BE2C (cell line): ENCODE results near the gene ASPA.

Source experiments
- DNase-seq: peaks from one replicate; pipeline ENCODE4 v3.0.0-alpha.2; 2020
- H3K27me3 ChIP-seq: fragments of 250-450 bp; sonication (Bioruptor Pico); 2 replicates; pipeline ENCODE4 v1.5.1; 2020; ENCODE audit warnings: mild to moderate bottlenecking
- H3K36me3 ChIP-seq: fragments of 250-450 bp; sonication (Bioruptor Pico); 2 replicates; pipeline ENCODE4 v1.5.1; 2020; ENCODE audit warnings: mild to moderate bottlenecking
- H3K4me1 ChIP-seq: fragments of 250-450 bp; sonication (Bioruptor Pico); 2 replicates; pipeline ENCODE4 v1.5.1; 2020
- H3K4me3 ChIP-seq: 2 replicates; pipeline ENCODE4 v1.5.1; 2011; ENCODE audit warnings: low read depth, low read length
- H3K9me3 ChIP-seq: fragments of 250-450 bp; sonication (Bioruptor Pico); 2 replicates; pipeline ENCODE4 v1.5.1; 2020
- TF ChIP-seq, protein P1 (sequence below): IDR thresholded peaks from 2 replicates; pipeline ENCODE4 v1.5.1; 2012; ENCODE audit warnings: mild to moderate bottlenecking, low read depth, low read length

ASPA gene

DNA sequence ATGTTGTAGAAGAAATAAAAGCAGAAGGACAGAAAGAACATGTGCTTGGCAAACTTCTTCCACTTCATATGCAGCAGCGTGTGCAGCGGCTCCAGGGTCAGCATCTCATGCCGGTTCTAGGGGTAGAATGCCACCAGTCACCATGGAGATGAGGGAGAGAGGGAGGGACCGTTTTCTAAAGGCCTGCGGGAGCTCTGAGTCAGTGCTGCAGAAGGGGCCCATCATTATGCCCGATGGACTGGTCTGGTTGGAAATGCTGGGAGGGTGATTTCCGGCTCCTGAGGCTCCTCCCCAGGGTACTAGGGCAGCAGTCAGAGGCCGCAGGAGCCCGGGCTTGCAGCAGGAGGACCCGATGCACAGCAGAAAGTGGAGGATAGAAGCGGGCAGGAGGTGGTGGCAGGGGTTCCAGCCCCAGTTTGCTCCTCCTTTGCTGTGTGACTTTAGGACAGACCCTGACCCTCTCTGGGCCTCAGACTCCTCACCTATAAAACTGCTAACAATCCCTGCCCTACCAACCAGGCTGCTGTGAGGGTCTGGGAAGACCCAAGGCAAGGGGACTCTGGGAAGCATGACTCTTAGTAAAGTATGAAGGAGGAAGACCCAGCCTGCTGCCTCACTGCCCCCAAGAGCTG lies 53.2 kb downstream of the ASPA start:
- Histone ChIP-seq H3K4me3 (no peak overlapping the region), H3K27me3 (no peaks in the 10 kb centered on the region), H3K4me1 (no peaks in the 10 kb centered on the region), H3K9me3 (no peaks in the 10 kb centered on the region), H3K36me3 (no peaks in the 10 kb centered on the region)
- no peak for DNase-seq
- TF ChIP-seq, protein P1, sequence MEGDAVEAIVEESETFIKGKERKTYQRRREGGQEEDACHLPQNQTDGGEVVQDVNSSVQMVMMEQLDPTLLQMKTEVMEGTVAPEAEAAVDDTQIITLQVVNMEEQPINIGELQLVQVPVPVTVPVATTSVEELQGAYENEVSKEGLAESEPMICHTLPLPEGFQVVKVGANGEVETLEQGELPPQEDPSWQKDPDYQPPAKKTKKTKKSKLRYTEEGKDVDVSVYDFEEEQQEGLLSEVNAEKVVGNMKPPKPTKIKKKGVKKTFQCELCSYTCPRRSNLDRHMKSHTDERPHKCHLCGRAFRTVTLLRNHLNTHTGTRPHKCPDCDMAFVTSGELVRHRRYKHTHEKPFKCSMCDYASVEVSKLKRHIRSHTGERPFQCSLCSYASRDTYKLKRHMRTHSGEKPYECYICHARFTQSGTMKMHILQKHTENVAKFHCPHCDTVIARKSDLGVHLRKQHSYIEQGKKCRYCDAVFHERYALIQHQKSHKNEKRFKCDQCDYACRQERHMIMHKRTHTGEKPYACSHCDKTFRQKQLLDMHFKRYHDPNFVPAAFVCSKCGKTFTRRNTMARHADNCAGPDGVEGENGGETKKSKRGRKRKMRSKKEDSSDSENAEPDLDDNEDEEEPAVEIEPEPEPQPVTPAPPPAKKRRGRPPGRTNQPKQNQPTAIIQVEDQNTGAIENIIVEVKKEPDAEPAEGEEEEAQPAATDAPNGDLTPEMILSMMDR: no peak

DNA sequence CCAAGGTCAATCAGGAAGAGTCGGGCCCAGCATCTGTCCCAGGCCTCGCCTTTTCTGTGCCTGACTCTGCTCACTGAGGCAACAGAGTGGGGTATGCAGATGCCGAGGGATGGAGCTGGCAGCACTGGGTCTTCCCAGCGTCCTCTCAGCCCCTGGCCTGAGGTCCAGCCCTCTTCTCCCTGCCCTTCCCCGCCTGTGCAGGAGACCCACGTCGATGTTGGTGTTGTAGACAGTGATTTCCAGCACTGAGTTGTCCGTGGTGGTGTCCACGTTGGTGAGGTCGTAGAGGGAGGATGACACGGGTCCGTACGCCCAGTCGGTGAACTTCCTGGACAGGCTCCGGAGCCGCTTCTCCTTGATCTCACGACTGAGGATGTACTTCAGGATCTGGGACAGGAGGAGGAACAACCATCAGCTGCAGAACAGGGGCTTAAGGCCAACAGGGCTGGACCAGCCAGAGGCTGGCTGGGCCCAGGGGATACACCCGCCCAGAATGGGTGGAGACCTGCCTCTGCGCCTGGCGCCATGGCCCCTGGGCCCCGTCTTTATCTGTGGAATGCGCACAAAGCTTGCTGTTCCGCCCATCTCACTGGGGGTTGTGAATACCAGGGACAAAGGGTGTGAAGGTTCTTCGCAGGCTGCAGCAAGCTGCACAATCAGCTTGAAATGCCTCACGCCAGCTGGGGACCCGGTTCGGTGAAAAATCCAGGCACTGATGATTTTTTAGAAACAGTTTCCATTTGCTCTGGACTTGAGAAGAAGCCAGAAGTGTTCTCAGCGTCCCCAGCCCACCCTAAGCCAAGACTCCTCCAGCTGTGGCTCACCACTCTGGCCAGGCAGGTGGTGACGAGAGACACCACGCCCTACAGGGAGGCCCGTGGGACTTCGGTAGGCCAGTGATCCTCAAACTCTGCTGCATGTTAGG lies 54.3 kb downstream of the ASPA start:
- Histone ChIP-seq H3K4me3 (no peak overlapping the region), H3K9me3 (no peaks in the 10 kb centered on the region), H3K4me1 (no peaks in the 10 kb centered on the region), H3K36me3 (no peaks in the 10 kb centered on the region), H3K27me3 (no peaks in the 10 kb centered on the region)
- no peak for DNase-seq
- TF ChIP-seq, protein P1: no peak

DNA sequence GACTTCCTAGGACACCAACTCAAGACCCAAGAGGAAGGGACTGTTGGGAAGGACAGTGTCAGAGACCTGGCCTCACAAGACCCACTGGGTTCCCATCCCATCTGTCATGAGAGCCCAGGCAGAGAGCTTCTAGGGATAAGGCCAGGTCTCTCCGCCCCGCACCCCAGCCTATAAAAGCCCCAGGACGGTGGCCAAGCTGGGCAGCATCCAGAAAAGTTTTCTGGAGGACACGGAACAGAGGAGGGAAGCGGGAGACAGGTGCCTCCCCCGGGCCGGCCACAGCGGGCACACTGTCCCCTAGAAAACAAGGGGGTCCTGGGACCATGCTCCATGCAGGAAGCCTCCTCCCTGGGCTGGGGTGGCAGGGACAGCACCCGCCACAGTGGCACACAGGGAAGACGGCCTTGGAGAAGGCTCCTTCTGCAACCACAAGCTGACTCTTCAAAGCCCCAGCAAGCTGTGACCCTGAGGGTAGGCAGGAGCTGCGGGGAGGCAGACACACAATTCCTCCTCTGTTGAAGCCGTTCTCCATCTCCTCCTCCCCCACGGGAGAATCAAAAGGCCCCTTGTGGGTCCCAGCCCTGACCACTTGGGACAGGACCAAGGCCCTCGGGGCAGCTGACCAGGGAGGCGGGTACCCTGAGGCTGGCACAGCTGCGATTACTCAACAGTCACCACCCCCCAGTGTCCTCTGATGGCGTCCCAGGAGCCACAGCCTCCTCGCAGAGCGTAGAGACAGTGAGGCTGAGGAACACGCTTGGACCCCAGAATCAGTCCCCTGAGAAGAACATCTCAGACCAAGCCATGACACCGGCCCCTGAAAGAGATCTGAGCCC lies 55.7 kb downstream of the ASPA start:
- no peaks in the 10 kb centered on the region for H3K27me3 ChIP-seq
- TF ChIP-seq, protein P1: no peak
- DNase-seq: no peak
- no peaks in the 10 kb centered on the region for H3K4me1 ChIP-seq
- no peaks in the 10 kb centered on the region for H3K9me3 ChIP-seq
- H3K4me3 ChIP-seq: no peak overlapping the region
- H3K36me3 ChIP-seq: no peaks in the 10 kb centered on the region

DNA sequence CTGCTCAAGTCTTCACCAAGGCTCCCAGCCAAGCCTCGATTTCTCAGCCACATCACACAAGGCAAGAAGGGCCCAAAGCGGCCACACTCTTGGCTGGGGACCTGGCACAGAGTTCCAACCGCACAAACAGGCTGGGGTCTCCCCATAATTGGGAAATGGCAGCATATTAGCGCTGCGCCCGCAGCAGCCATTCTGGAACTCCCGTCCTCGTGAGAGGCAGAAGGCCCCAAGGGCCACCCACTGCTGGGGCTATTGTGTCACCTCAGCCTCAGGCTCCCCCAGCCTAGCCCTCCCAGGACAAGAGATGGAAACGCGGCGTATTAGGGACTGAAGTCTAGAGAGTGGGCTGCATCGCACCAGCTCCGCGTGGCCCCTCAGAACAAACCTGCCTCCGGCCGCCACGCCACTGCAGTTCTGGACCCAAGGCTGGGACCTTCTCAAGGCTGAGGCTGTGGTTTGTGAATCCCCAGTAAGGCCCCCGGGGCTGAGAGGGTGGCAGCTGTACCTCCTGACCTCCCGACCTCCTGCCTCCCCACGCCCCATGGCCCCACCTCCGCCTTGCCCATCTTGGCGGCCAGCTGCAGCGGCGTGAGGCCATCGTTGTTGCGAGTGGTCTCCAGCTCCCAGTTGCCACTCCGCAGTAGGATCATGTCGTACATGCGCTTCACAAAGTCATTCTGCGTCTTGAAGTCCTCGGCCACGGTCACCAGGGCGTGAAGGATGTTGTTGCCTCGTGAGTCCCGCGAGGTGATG lies 56.5 kb downstream of the ASPA start:
- Histone ChIP-seq H3K27me3 (no peaks in the 10 kb centered on the region), H3K36me3 (no peaks in the 10 kb centered on the region), H3K4me3 (no peak overlapping the region), H3K9me3 (no peaks in the 10 kb centered on the region), H3K4me1 (no peaks in the 10 kb centered on the region)
- TF ChIP-seq, protein P1: no peak
- DNase-seq: no peak

DNA sequence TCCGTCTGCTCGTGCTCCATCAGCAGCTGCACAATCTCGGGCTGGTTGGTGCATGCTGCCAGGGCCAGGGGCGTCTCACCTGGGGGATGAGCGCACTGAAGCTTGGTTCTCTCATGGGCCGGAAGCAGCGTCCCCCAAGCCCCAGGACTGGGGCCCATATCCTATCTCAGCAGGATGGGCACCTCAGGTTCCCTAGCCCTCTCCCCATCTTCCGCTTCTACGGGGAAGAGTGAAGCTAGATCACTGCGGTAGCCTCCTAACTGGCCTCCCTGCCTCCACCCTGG lies 57.0 kb downstream of the ASPA start:
- H3K4me1 ChIP-seq: no peaks in the 10 kb centered on the region
- H3K9me3 ChIP-seq: no peaks in the 10 kb centered on the region
- no peak overlapping the region for H3K4me3 ChIP-seq
- DNase-seq: no peak
- TF ChIP-seq, protein P1: no peak
- no peaks in the 10 kb centered on the region for H3K27me3 ChIP-seq
- H3K36me3 ChIP-seq: no peaks in the 10 kb centered on the region
